Choroid plexus epithelial cell (primary cell): ENCODE measurements around the gene IL23R.

Experiments
- DNase-seq: peaks from one replicate; pipeline ENCODE4 v3.0.0-alpha.2; 2010; ENCODE audit warnings: low read depth
- H3K4me3 ChIP-seq: 2 replicates; pipeline ENCODE4 v1.5.1; 2011; ENCODE audit warnings: low read depth, mild to moderate bottlenecking, control low read depth, low read length, moderate library complexity
- TF ChIP-seq, protein P1 (sequence below): conservative IDR thresholded peaks from 2 replicates; pipeline ENCODE4 v1.5.1; 2011; ENCODE audit warnings: low read depth, mild to moderate bottlenecking, control low read depth, inconsistent platforms, low read length, moderate library complexity

Gene IL23R, protein sequence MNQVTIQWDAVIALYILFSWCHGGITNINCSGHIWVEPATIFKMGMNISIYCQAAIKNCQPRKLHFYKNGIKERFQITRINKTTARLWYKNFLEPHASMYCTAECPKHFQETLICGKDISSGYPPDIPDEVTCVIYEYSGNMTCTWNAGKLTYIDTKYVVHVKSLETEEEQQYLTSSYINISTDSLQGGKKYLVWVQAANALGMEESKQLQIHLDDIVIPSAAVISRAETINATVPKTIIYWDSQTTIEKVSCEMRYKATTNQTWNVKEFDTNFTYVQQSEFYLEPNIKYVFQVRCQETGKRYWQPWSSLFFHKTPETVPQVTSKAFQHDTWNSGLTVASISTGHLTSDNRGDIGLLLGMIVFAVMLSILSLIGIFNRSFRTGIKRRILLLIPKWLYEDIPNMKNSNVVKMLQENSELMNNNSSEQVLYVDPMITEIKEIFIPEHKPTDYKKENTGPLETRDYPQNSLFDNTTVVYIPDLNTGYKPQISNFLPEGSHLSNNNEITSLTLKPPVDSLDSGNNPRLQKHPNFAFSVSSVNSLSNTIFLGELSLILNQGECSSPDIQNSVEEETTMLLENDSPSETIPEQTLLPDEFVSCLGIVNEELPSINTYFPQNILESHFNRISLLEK

DNA sequence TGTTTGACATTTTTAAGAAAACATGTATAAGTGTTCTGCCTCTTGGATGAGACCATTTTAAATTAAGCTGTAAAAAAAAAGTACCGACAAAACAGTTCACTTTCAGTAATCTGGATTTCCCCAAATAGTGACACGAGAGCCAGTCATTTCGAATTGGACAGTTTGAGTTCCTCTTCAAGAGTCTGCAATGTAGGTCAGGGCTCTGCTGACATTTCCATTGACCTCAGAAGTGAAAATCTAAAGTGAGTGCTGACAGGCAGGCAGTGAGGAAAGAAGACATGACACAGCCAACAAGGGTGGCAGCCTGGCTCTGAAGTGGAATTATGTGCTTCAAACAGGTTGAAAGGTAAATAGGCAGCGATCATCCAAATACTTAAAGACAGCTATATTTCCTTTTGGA lies at the start of gene IL23R:
Gene IL23R, plus strand, starts transcription at position 259 of the 400 bp plus-strand sequence. CDS start 1,667 bp downstream, outside the sequence.
- TF ChIP-seq, protein P1, sequence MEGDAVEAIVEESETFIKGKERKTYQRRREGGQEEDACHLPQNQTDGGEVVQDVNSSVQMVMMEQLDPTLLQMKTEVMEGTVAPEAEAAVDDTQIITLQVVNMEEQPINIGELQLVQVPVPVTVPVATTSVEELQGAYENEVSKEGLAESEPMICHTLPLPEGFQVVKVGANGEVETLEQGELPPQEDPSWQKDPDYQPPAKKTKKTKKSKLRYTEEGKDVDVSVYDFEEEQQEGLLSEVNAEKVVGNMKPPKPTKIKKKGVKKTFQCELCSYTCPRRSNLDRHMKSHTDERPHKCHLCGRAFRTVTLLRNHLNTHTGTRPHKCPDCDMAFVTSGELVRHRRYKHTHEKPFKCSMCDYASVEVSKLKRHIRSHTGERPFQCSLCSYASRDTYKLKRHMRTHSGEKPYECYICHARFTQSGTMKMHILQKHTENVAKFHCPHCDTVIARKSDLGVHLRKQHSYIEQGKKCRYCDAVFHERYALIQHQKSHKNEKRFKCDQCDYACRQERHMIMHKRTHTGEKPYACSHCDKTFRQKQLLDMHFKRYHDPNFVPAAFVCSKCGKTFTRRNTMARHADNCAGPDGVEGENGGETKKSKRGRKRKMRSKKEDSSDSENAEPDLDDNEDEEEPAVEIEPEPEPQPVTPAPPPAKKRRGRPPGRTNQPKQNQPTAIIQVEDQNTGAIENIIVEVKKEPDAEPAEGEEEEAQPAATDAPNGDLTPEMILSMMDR = no peak
- H3K4me3 ChIP-seq = no peak within 1 kb of the TSS
- no peak for DNase-seq

DNA sequence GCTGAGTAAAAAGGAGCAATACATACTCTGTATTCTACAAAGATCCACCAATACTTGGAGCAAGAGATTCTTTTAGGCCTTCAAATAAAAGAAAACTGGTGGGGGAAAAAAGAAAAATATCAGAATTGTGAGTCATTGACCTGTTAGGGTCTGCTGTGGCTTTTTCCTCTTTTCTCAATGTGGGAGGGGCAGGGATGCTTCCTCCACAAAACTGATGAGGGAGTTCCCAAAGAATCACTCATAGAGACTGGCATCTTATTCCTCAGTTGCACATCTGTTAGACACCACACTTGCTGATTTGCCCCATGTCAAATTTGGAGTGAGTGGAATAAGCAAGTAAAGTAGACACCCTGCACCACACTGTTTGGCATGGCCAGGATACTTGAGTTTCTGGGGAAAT lies 48.1 kb upstream of the IL23R start:
- no peak for DNase-seq
- H3K4me3 ChIP-seq = no peak overlapping the region
- TF ChIP-seq, protein P1 = no peak

DNA sequence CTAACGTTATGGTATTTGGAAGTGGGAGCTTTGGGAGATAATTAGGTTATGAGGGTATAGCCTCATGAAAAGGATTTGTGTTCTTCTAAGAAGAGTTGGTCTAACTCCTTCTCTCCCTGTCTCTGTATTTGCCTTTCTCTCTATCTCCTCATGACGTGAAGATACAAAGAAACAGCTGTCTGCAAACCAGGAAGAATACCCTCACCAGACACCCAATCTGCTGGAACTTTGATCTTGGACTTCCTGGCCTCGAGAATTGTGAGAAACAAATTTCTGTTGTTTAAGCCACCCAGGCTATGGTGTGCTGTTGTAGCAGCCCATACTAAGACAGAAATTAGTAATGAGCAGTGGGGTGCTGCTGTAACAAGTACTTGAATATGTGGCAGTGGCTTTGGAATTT lies 47.6 kb upstream of the IL23R start:
- H3K4me3 ChIP-seq = no peak overlapping the region
- TF ChIP-seq, protein P1 = no peak
- DNase-seq = no peak

DNA sequence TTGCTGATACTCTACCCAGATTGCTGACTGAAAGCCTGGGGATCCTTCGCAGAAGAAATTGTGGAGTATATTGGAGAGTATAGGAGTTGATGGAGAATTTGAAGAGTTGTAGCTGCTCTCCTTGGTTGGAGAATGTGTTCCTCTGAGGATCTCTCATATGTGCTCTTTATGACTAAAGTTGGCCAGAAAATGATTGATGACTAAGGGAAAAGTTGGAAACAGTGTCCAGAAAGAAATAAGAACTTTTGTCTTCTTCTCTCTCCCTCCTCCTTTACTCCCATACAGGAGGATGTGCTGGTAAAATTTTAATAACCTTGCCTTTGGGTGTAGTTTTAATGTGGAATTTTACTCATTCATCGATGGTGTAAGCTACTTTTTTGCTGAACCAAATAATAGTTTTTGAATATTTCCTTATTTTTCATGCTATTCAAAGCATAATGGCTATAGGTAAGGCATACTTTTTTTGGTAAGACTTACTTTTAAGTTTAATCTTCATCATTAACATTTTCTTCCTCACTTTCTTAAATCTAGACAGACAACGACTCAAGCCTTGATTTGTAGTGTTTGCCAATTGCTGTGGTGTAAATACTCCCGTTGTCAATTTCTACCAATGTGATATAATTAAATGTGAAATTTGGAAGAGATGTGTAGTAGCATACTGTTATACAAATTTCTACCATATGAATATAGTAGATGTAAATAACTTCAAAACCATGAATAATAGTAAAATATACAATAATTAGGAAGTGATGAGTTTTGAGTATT lies 45.2 kb upstream of the IL23R start:
- no peak overlapping the region for H3K4me3 ChIP-seq
- DNase-seq = no peak

DNA sequence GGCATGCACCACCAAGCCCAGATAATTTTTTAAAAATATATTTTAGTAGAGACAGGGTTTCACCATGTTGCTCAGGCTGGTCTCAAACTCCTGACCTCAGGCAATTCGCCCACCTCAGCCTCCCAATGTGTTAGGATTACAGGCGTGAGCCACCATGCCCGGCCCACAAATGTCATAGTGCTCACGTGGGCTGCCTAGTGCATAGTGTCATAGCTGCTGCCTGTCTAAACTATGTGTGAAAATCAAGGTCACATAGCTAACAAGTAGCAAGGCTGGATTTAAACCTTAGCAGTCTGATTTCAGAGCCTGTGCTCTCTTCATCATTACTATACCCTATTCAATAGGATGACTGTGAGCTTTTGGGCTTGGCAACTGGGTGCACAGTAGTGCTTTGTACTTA lies 41.8 kb upstream of the IL23R start:
- DNase-seq = no peak
- TF ChIP-seq, protein P1 = no peak
- H3K4me3 ChIP-seq = no peak overlapping the region

More for the DNA sequence above, 45.2 kb upstream of the IL23R start:
- TF ChIP-seq, protein P1 = no peak

DNA sequence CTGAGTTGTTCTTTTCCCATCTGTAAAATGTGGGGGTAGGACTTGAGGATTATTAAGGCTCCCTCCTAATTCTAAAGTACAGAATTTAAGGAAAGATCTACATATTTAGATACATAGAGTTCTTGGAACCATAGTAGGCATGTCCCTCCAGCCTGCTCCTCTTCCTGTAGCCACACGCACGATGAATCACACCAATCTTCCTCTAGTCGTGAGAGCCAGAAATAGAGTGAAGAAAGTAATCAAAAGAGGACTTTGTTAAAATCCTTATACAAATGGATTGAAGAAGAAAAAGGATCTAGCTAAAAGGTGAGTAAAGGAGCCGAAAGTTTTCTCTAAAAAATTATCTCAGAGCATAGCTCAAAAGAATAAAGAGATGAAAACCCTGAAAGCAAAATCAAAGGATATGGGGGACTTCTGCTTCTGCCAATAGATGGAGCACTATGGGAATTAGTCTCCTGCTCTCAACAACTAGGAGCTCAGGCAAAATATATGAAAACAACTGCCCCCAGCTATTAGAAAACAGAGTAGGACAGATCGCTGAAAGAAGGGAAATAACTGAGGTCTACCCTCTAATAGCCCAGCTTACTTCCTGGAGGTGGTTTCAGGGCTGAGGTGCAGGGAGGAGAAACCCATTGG lies 40.0 kb upstream of the IL23R start:
- peak; percentile 30 for DNase-seq
- TF ChIP-seq, protein P1 = peak; percentile 46
- no peak overlapping the region for H3K4me3 ChIP-seq
